AG04450 (cell line): Measurements from ENCODE around the gene RNF32. TPM values are rescaled to one million over a fixed set of nuclear protein-coding genes. Genes with fewer than 3 reads are reported as not detected.

ENCODE experiments used
- CTCF ChIA-PET: fragments of 300-600, 350-600 bp; formaldehyde crosslinking; extraction: SDS; loops from one replicate; lab custom pipeline; 2022; ENCODE audit warnings: antibody characterized with exemption, inconsistent platforms; lab: Charles Lee
- POLR2A ChIA-PET: fragments of 350-600 bp; formaldehyde crosslinking; extraction: SDS; loops from one replicate; lab custom pipeline; 2021; ENCODE audit warnings: antibody characterized with exemption, inconsistent platforms; lab: Yijun Ruan, JAX
- DNase-seq: peaks from one replicate; pipeline ENCODE4 v3.0.0-alpha.2; 2011; ENCODE audit warnings: low read depth, low spot score
- H3K27ac ChIP-seq: one replicate; pipeline ENCODE4 v1.5.1; 2012; ENCODE audit warnings: low read depth, low read length, control low read depth
- H3K27me3 ChIP-seq: one replicate; pipeline ENCODE4 v1.6.0; 2012; ENCODE audit warnings: low read length; ENCODE audit not compliant: control insufficient read depth, insufficient read depth
- H3K4me3 ChIP-seq: 2 replicates; pipeline ENCODE4 v1.5.1; 2011; ENCODE audit warnings: mild to moderate bottlenecking, low read depth, low read length, control low read depth
- H3K9me3 ChIP-seq: 2 replicates; pipeline ENCODE4 v1.5.1; 2012; ENCODE audit warnings: low read length; ENCODE audit not compliant: control insufficient read depth, insufficient read depth
- CTCF ChIP-seq: IDR thresholded peaks from 2 replicates; pipeline ENCODE4 v1.5.1; 2011; ENCODE audit warnings: low read depth, low read length, control low read depth, inconsistent platforms
- polyA plus RNA-seq: library from polyadenylated mRNA; depleted of rRNA; stranded (reverse); fragments of >200 nt; gene quantifications from 2 replicates; pipeline ENCODE4 v1.2.3, GENCODE V29; 2011

RNF32 gene
- polyA plus RNA-seq, 1 experiment, result 1.3 TPM

GRCh38 chr7:156602283-156602682, 38.3 kb upstream of the RNF32 start:
- H3K27me3 ChIP-seq, result no peaks in the 10 kb centered on the region
- no peak for DNase-seq
- no peak overlapping the region for H3K27ac ChIP-seq
- TF ChIP-seq CTCF, result no peak
- ChIA-PET CTCF (no interaction called here), POLR2A (no interaction called here)
- peaks cover 8% of the 10 kb centered on the region; the same call in 1 of the 2 replicates for H3K9me3 ChIP-seq
- H3K4me3 ChIP-seq, result no peak overlapping the region

GRCh38 chr7:156603011-156603410, 37.6 kb upstream of the RNF32 start:
- TF ChIP-seq CTCF, result no peak
- POLR2A ChIA-PET, result no interaction called here
- H3K27ac ChIP-seq, result no peak overlapping the region
- no peaks in the 10 kb centered on the region for H3K27me3 ChIP-seq
- CTCF ChIA-PET, result no interaction called here
- no peak overlapping the region for H3K4me3 ChIP-seq
- H3K9me3 ChIP-seq, result peaks cover 9% of the 10 kb centered on the region; the same call in 1 of the 2 replicates
- no peak for DNase-seq

- H3K4me3 ChIP-seq, result no peak overlapping the region
- H3K9me3 ChIP-seq, result peaks cover 12% of the 10 kb centered on the region; the same call in 1 of the 2 replicates
- no peak for TF ChIP-seq CTCF
- no peaks in the 10 kb centered on the region for H3K27me3 ChIP-seq
- DNase-seq, result no peak
- CTCF ChIA-PET, result no interaction called here
- POLR2A ChIA-PET, result no interaction called here
- no peak overlapping the region for H3K27ac ChIP-seq
These were observed 36.9 kb upstream of the RNF32 start for GRCh38 chr7:156603629-156604028.

- peaks cover 12% of the 10 kb centered on the region; the same call in 1 of the 2 replicates for H3K9me3 ChIP-seq
- DNase-seq, result no peak
- no peak for TF ChIP-seq CTCF
These were observed 36.3 kb upstream of the RNF32 start for GRCh38 chr7:156604311-156604710.

GRCh38 chr7:156604836-156605695, 35.5 kb upstream of the RNF32 start:
- peaks cover 12% of the 10 kb centered on the region; the same call in 1 of the 2 replicates for H3K9me3 ChIP-seq
- DNase-seq, result no peak
- ChIA-PET CTCF (no interaction called here), POLR2A (no interaction called here)
- no peak overlapping the region for H3K27ac ChIP-seq
- TF ChIP-seq CTCF, result no peak
- H3K4me3 ChIP-seq, result no peak overlapping the region
- no peaks in the 10 kb centered on the region for H3K27me3 ChIP-seq

More at GRCh38 chr7:156604311-156604710, 36.3 kb upstream of the RNF32 start:
- POLR2A ChIA-PET, result no interaction called here
- CTCF ChIA-PET, result no interaction called here
- Histone ChIP-seq H3K27me3 (no peaks in the 10 kb centered on the region), H3K4me3 (no peak overlapping the region), H3K27ac (no peak overlapping the region)
